ENCODE results near the gene TMTC2.

TMTC2 gene

DNA sequence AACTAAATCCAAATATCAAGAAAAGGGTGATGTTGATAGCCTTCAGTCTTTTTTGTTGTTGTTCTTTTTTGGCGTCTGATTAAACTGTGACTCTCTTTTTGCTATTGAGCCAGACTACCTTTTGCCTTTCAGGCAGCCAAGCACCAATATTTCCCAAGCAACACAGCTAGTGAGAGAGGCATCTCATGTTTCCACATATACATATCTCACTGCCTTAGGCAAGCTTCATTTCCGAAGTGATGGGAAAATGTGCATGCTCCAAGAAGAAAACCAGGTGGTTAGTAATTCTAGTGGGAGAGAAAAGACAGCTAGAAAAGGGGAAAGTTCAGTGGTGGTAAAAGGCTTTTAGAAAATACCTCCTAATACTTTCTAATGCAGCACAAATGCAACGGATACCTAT is 277.7 kb downstream of the TMTC2 start:
- DNase-seq: no peak

DNA sequence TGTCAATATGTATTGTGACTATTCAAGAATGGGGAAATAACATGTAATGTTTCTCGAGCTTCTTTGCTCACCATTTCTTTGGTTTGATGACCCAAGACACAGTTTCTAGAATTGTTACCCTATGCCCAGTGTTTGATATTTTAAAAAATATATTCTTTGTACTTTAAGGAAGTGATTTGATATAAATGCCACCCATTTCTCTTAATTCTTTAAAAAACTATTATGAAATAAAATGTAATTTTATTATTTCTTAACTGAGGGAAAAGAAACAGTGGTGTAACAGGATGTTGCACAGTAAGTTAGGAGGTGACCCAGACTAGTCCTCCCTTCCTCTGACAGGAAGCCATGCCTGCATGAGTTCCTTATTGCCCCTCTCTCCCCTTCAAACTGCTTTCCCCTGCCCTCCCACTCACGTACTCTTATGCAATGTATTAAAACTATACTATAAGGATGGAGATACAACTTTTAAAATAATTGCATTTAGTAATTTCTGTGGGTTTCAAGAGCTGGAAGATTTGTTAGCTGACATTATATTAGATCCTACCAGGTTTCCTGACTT is 279.4 kb downstream of the TMTC2 start:
- no peak for DNase-seq

DNA sequence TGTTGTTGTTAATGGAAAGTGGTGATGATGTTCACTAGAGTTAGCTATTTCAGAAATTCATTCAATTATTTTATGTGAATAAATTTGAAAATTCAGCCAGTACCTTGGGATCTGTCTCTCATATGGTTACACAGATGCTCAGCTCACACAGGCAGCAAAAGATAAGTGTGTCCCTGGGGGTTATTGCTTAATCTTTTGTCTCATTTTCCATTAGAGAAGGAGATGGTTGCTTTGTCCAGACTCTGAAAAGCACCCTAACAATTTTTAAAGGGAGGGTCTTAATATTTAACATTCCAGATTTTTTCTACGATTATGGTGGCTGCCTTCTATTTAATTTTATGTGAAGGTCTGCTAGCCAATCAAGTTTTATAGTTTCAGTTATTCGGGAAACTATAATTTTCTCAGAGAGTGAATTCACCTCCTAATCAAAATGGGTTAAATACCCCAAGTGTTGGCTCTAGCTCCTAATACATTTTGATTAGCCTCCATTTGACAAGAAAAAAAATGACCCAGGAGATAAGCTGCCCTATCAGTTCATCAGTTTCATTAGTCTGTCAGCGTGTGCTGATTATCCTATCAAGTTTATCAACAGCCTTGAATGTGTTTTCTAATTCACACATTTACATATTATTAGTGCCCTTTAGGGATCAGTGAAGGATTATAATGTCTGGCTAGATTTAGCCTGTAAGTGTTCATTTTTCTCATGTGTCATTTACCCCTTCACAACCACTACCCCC is 282.1 kb downstream of the TMTC2 start:
- DNase-seq: no peak

DNA sequence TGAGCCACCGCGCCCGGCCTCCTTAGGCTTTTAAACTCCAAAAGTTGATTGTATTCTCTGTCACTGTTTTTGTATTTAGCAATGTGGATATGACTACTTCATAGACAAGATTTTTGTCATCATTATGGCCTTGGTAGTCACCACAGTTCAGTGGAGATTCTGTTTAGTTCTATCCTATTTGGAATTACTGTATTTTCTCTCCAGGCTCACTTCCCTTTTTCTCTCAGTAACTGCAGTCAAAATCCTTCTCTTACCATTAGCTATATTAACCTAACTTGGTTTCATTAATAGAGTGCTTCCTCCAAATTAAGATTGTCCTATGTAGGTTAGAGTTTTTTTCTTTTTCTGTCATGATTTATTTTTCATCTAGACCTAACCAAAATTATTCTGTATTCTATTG is 283.9 kb downstream of the TMTC2 start:
- no peak for DNase-seq

DNA sequence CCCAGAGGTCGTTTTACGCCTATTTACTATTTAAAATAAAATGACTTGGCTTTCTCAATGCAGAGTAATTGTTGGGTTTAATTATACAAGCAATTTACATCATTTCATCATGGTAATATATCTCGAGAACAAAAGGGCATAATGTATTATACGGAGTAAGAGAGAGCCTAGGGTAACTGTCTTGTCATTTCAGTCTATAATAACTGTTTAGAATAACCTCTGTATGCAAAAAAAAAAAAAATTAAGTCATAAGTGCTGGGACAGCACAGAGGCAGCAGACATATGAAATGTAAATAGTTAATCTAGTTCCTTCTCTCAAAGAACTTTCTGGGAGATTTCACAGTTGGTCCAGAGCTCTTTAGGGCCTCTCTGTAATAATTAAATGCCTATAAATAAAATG is 284.9 kb downstream of the TMTC2 start:
- no peak for DNase-seq

DNA sequence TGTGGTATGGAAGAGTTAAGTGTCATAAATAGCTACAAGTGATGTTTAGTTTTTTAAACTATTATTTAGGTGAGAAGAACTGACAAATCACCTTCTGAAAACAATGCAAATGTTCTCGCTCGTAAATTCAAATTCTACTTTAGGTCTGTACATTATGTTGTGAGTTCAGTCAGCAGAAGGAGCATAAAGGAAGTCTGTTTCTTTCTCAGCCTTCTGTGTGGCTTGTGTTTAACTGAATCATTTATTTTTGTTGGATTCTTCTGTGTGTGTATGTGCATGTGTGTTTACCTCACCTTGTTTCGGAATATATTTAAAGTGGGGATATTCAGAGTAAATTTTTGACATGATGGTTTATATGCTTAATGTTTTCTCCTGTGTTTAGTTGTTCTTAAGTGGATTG is 285.9 kb downstream of the TMTC2 start:
- DNase-seq: no peak

DNA sequence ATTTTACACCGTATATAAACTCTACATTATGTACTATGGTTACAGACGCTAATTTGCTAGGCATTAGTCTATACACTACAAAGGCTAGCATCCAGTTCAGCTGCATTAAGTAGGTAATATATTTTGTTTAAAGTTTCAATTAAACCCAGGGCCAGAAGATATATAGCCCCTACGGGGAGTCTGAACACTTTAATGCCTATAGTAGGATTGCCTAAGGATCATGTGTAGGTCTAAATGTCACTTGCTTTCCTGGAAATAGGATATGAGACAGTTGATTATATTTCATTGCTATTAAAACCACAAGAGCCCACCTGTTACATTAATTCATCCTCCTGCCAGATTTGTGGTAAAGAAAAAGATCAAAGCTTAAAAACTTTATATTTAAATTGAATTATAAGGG is 286.9 kb downstream of the TMTC2 start:
- DNase-seq: no peak

DNA sequence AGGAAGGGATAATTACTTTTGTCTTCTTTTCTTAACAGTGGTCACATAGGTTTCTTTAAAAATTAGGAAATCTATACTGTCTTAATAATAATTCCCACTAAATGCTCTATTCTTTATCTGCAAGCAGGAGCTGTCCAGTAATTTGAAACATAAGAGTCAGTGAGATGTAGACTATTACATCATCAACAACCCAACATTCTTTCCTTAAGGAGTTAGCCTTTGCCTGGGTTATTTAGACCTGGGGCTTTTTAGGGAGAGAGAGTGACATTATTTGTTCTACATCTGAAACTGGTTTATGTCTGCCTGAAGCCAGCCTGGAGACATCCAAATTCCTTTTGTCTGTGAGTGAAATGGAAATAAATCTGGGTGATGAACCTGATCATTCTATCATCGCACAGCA is 294.4 kb downstream of the TMTC2 start:
- no peak for DNase-seq

DNA sequence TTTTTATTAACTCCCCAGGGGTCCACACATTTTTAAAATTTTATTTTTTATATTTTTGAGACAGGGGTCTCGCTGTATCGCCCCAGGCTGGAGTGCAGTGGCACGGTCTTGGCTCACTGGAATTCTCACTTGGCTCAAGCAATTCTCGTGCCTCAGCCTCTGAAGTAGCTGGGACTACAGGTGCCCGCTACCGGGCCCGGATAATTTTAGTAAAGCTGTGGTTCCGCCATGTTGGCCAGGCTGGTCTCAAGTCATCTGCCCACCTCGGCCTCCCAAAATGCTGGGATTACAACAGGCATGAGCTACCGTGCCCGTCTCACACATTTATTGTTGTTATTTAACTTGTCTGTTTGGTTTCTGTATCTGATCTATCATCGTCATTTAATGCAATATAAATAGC is 307.4 kb downstream of the TMTC2 start:
- DNase-seq: no peak

DNA sequence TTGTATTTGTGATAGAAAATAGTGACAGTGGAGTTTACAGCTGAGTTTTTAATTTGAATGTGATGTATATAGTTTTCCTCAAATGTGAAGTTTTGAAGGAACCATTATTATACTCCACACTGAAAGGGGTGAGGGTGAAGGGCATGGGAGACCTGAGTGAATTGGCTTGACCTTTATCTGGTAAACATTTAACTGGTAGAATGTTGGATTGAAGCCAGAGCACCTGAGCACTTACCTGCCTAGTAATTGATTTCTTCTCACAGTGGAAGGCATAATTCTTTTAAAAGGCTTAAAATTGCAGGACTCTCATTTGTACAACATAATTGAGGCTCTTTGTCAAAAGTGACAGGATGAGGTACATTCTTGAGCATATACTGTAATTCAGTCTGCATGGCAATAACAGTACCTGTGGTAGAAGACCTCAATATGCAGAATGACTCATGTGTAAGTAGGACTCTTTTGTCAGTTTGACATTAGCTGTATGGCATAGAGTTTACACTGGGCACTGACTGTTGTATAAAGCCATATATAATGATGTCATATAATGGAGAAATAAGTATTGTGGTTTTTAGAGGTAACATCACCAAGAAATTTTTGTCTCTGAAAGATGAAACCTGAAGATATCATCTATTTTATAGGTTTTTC is 309.6 kb downstream of the TMTC2 start:
- no peak for DNase-seq

DNA sequence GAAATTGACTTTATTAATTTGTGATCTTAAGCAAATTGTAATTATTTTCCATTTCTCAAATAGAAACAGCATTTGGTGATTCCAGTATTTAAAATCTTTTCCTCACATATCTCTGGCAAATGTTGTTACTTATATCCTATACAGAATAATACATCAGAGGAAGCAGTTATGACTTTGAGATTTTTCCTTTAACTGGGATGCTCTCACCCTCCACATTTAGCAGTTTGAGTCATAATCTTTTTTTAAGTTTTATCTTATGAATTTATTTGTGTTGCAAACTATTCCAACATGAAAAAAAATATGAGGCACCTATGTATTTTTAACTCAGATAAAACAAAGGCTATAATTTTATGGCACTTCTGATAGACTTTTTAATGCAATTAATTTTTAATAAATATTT is 311.8 kb downstream of the TMTC2 start:
- DNase-seq: no peak

DNA sequence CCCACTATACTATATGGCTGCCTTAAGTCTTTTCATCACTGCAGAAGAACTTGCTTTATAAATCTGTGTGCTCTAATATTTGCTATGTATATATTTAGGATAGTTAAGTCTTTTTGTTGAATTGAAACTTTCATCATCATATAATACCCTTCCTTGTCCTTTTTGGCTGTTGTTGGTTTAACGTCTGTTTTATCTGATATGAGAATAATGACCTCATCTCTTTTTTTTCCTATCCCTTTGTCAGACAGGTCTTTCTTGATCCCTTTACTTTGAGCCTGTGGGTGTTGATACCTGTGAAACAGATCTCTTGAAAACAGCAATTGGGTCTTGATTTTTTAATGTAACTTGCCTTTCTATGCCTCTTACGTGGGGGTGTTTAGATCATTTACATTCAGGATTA is 316.3 kb downstream of the TMTC2 start:
- DNase-seq: no peak

DNA sequence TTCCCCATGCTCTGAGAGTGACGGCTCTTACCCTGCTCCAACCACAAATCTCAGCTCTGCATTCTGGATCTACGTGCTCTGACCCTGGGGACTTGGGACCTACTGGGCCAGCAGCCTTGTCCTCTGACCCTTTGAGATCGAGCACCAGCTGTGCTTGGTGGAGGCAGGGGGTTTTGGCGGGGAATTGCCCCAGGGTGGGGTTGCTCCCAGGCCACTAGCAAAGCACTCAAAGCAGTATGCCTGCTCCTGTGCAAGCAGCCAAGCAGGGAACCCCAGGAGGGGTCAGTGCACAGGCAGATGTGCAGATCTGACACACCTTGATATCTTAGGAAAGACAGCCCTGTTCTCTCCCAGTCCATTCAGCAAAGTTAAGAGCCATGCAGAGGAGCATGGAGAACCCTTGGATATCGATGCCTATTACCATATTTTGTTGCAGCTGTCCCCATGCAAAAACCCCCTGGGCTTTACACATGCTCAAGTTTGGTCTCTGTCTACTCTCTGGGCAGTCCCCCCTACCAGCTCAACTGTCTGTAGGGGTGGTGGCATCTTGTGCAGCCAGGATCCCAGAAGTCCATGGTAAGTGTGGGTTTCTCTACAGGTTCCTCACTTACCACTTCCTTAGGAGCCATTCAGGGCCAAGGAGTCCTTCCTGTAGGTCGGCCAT is 319.0 kb downstream of the TMTC2 start:
- no peak for DNase-seq

DNA sequence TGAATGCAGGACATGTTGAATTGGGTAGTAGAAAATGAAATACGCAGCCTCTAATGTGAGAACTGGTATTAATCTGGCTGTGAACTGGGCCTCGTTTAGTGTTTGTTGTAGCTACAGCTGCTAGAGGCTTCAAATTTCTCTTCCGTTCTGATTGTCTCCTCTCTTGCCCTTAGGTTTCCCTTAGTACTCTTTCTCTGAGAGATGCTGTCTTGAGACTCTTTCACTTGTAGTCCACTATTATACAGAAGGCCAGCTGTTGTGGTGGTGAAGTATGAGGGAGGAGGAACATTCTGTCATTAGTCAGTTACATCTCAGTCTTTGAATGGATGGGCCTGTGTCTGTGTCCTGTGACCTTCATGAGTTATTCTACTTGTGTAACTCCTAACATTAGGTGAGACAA is 322.0 kb downstream of the TMTC2 start:
- DNase-seq: no peak

DNA sequence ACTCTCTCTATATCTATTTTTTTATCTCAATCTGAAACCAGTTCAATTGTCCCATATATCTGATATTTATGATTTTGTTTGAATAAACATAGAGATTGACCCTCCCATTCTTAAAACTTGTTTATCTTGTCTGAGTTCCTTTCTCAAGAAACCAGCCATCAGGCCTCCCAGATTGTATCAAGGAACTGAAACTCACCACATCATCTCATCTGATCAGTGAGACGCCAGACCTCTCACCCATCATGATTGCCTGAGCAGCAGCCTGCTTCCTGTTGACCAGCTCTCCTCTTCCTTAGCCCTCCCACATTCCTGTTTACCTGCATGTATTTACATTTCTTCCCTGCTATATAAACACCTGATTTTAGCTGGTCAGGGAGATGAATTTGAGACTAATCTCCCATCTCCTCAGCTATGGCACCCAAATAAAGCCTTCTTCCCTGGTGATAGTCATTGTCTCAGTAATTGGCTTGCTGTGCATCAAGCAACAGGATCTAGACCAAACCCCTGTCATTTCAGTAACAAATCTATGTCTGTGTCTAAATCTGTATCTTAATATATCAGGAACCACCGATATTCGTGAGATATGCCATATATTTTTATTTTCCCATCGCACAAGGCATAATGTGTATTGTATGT is 323.6 kb downstream of the TMTC2 start:
- DNase-seq: no peak

DNA sequence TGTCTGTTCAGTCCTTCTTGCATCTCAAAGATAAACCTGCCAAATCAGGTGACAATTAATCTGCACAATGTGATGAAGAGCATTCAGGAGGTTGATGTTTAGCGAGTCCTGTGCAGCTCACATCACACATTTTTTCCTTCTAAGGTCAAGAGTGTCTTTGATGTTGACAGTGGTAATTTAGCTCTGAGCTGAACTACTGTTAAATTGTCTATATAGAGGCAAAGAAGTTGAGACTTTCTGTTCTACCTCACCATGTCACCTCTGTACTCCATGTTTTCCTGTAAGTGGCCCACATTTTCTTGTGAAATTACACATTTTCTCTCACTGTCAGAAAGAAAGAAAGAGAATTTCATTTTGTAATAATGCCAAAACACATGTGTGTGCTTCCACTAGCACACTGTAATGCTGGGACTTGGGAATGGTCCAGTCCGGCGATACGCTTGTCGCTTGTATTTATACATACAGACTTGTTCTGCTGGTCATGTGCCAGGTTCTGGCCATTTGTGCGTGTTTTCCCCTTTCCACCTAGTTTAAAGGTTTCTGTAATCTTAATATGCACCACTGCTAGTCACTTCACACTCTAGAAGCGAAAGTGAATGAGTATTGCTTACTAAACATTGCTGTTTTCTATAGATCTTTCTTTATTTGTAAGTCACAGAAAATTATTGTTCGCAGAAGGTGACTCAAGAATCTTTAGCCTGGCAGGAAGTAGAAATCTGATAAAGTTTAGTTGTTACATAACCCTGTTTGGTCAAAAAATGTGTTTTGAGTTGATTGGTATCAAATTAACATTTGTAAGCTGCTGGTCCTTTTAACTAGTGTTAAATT is 328.9 kb downstream of the TMTC2 start:
- no peak for DNase-seq

DNA sequence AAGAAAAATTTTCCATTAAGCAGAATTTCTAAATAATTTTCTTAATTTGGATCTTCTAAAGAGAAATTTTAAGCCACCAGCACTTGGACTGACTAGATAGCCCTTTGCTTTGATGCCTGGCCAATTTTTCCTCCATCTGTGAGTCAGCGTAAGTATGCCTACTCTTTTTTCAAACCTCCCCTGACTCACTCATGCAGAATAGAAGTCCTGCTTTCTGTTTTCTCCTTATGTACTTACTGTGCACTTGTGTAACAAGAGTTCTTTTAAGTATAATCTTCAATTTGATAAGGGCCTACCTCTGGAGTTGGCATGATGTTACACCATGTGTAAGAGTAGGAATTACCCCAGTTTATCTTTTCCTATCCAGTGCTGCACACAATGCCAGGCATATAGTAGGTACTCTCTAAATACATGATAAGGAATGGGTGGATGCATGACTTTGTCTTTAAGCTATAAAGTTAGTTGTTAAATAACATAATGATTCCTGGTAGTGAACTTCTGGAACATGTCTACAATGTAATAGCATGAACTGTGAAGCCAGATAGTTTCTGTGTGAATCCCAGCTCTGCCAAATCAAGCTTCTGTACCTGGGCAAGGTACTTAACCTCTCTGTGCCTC is 329.6 kb downstream of the TMTC2 start:
- no peak for DNase-seq

DNA sequence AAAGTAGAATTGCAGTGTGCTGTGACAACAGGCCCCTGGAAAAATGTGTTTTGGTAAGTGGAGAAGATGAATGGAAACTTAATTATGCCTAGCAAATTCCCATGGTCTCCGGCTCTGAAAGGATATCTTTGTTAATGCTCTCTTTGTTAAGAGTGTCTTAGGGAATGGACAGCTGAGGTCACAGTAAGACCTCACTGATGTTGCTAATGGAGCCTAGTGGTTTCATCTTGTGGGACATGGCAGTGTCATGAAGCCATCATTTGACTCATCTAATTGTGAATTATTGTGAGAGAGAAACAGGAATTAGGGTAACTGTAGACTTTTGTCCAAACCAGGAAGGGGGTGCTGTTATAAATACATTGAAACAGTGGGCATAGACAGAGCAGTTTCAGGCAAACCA is 330.3 kb downstream of the TMTC2 start:
- DNase-seq: no peak

DNA sequence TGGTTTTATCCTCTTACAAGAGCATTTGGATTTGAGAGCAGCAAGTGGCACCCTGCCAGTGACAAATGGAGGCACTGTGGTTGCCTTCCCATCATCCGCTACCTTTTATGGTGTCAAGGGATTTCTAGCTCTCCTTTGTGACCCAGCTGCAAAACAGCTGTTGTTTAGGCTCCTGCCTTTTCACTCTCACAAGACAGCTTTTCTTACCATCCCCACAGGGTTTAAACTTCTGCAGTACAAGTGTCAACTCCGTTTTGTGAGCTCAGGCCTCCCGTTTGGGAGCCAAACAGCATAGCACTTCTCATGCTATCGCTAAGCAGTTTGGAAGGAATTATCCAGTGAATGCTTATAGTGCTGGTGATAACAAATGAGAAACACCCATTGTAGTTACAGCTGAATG is 331.4 kb downstream of the TMTC2 start:
- no peak for DNase-seq

DNA sequence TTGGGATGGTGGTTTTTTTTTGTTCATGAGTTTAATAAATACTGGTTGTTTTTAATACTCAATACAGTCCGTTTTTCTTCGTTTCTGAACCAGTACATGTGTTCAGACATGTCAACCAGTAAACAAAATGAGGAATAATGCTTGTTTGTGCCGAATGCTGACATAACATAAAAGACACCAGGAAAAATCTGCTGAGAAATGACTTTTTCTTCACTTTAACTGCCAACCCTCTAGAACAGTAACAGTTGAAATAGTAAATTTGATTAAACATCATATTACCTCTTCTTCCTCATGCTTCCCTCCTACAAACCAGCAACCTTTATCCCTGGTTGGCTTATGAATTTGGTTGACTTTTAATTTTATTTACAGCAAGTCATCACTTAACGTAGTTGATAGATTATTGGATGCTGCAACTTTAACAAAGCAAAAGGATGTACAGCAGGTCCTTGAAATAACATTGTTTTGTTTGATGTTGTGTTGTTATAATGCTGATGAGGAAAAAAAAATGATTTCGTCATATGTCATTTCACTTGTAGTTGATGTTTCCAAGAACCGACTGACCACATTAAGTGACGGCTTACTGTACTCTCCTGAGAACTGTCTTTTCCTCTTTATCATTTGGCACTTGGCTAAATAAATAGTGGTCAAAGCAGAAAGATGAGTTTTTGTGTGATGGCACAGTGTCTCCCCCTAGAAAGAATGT is 340.5 kb downstream of the TMTC2 start:
- no peak for DNase-seq

DNA sequence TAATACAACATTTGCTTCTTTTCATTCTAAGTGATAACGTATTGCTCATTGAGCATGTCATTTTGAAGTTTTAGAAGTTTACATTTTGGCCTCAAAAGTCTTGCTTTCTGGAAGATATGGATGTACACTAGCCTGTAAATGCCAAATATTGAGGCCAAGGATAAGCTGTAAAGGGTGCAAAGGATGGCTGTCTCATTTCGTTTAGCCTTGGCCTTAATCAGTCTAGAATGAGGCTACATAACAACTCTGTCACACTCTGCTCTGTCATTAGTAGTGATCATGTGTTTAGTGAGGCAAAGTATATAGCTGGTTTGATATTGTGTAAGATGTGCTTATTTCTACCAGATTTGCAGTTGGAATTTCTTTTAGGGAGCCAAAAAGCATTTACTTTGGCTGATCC is 344.5 kb downstream of the TMTC2 start:
- DNase-seq: no peak

DNA sequence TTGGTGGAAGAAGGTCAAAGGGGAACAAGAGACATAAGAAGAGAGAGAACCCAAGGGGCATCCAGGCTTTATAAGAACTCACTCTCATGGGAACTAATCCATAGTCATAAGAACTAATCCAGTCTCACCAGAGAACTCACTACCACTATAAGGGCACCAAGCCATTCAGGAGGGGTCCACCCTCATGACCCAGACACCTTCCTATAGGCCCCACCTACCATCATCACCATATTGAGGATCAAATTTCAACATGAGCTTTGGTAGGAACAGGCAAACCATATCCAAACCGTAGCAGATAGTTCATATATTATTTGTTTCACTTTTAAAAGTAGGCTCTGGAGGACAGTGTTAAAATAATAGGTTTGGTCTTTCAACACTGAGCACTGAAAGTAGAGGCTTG is 350.1 kb downstream of the TMTC2 start:
- DNase-seq: no peak
